NCI-H2227 (cell line): Measurements from ENCODE around the gene ITPR2.
A peak's percentile ranks its signal among the peaks of the same experiment; 100 is the strongest.
"Not testable (repeated sequence)": the region's sequence is repeated elsewhere in the genome, so short reads cannot be mapped to it uniquely, and the experiment has no call there.

Experiments used
- DNase-seq: peaks from one replicate; lab custom pipeline; 2025; ENCODE audit not compliant: unreplicated experiment; lab: John Stamatoyannopoulos, UW

Gene ITPR2

GRCh38 chr12:26851031-26851809, 18.2 kb upstream of the ITPR2 start:
- no peak for DNase-seq

- DNase-seq = no peak
These were observed 15.3 kb upstream of the ITPR2 start for GRCh38 chr12:26848156-26848825.

GRCh38 chr12:26847431-26847830, 14.4 kb upstream of the ITPR2 start:
- no peak for DNase-seq

GRCh38 chr12:26846416-26846815, 13.4 kb upstream of the ITPR2 start:
- no peak for DNase-seq

GRCh38 chr12:26845984-26846383, 13.0 kb upstream of the ITPR2 start:
- no peak for DNase-seq

- DNase-seq = peak; percentile 1
These were observed 12.2 kb upstream of the ITPR2 start for GRCh38 chr12:26845057-26845666.

GRCh38 chr12:26843311-26843710, 10.3 kb upstream of the ITPR2 start:
- DNase-seq = no peak

GRCh38 chr12:26841085-26841484, 8.1 kb upstream of the ITPR2 start:
- no peak for DNase-seq

GRCh38 chr12:26839512-26839911, 6.5 kb upstream of the ITPR2 start:
- no peak for DNase-seq

GRCh38 chr12:26838888-26839416, 6.0 kb upstream of the ITPR2 start:
- no peak for DNase-seq

GRCh38 chr12:26836201-26836600, 3.2 kb upstream of the ITPR2 start:
- DNase-seq = no peak

GRCh38 chr12:26834503-26835060, 1.6 kb upstream of the ITPR2 start:
- DNase-seq = not testable (repeated sequence)

- no peak for DNase-seq
These were observed 923 bp upstream of the ITPR2 start for GRCh38 chr12:26833743-26834490.

GRCh38 chr12:26831951-26832821, 808 bp downstream of the ITPR2 start:
- no peak for DNase-seq

GRCh38 chr12:26830783-26831551, 2.0 kb downstream of the ITPR2 start:
- DNase-seq = no peak

- DNase-seq = no peak
These were observed 2.6 kb downstream of the ITPR2 start for GRCh38 chr12:26830363-26830762.

- DNase-seq = no peak
These were observed 4.5 kb downstream of the ITPR2 start for GRCh38 chr12:26828280-26829073.

GRCh38 chr12:26826437-26826836, 6.6 kb downstream of the ITPR2 start:
- DNase-seq = no peak
